GM18505 (cell line): ENCODE measurements around the gene ZNF106.

ENCODE experiments used
- ATAC-seq: cut with Tn5 transposase; IDR thresholded peaks from one replicate; pipeline ENCODE4 v1.9.1; 2021; ENCODE audit not compliant: unreplicated experiment
- POLR2A ChIP-seq: IDR thresholded peaks from 4 replicates; pipeline ENCODE4 v1.6.1; 2011; ENCODE audit warnings: borderline replicate concordance; ENCODE audit not compliant: insufficient read depth, insufficient read length; ENCODE audit errors: extremely low read depth

Gene ZNF106

DNA sequence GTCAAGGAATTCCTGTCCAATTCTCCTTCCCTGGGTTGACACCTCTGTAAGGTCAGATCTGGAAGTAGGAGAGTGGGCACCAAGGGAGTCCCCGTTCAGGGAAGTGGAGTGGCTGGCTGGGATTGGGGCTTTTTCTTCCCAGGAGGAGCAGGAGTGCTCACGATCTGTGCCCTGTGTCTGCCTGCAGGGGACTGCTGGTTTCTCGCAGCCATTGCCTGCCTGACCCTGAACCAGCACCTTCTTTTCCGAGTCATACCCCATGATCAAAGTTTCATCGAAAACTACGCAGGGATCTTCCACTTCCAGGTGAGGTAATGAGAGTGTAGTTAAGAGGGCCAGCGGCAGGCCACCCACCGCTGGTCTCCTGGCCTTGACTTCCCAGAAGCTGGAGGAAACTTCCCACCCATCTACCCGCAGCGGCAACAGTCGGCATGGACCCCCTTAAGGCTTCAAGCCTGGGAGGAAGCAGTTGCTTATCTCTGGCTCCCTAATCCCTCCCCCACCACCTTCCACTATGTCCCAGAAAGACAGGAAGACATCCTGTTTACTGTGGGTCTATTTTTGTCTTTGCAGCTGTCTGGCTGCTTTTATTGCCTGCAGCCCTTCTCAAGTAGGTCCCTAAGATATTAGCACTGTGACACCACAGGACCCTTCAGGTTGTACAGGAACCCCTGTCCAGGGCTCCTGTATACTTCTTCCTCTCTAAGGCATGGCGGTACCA, 104.8 kb downstream of the ZNF106 start:
- ATAC-seq = no peak

DNA sequence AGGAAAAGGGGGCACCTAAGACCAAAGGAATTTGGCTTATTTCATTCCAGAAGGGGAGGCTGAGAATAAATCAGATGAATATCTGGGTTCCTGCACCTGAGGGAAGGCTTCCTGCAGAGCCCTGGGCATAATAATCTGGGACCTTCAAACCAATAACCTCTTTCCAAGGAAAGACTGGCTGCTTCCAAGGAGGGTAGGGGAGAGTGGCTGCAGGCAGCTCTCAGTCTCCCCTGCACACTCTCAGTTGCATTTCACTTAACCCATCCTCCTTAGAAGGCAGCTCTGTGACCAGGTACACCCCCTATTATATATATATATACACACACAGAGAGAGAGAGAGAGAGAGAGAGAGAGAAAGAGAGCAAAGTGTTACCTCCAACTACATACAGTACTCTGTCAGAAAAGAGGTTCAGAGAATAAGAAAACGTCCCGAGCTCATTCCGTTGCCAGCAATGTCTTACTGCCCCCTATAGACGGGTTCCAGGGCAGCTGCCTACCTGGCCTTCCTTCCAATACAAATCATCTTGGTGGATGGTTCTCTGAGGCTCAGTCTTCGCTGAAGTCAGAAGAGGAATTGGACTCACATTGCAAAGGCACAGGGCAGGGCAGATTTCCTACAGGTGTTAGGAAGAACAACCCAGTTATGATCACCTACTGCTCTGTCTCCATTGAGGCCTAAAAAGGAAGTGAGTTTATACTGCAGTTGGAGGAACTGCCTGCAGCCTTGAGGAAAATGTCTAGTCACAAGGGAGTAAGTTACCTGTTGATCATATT, 105.5 kb downstream of the ZNF106 start:
- TF ChIP-seq POLR2A = no peak
- ATAC-seq = no peak

More for the DNA sequence above, 104.8 kb downstream of the ZNF106 start:
- no peak for TF ChIP-seq POLR2A

DNA sequence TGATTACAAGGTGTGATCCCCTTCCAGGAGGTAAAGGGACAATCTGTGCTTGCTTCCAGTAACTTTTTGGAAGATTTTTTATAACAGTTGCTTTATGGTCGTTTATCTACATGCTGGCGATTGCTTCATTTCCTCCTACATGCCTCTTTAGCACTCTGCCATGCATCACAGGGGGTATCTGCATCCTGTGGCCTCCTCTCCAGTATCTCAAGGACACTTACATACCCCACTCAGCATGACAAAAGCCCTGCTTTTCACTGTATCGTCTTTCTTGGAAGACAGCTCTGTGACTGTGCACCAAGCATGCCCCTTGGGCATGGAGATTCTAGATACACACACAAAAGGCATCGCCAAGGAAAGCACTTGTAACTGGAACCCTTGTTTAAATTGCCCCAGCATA, 106.3 kb downstream of the ZNF106 start:
- TF ChIP-seq POLR2A = no peak
- ATAC-seq = no peak

DNA sequence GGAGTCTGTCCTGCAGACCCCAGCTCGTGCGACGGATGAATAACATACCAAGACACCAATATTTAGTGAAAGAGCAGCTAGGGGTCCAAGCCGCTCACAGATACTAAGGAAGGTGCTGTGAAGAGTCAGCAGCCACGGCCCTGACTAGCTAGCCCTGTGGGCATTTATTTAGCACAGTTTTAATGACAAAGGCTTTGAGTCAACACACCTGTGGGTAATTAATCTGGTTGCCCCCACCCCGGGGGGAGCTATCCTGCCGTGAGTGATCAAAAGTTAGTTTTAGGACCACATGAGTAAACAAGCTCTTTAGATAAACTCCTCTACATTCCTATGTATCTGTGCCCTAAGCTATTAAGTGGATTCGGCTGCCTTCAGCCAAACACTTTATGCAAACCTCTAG, 112.9 kb downstream of the ZNF106 start:
- no peak for ATAC-seq
- no peak for TF ChIP-seq POLR2A

DNA sequence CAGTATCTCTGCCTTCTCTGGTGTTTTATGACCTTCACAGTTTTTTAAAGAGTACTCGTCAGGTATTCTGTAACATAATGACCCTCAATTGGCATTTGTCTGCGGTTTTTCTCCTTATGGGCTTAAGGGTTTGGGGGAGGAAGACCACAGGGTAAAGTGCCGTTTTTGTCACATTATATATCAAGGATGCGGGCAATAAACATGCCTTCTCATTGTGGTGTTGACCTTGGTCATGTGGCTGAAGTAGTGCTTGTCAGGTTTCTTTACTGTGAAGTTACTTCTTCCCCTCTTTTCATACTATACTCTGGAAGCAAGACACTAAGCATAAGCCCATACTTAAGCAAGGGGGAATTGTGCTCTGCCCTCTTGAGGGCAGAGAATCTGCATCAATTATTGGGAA, 115.0 kb downstream of the ZNF106 start:
- TF ChIP-seq POLR2A = no peak
- no peak for ATAC-seq

DNA sequence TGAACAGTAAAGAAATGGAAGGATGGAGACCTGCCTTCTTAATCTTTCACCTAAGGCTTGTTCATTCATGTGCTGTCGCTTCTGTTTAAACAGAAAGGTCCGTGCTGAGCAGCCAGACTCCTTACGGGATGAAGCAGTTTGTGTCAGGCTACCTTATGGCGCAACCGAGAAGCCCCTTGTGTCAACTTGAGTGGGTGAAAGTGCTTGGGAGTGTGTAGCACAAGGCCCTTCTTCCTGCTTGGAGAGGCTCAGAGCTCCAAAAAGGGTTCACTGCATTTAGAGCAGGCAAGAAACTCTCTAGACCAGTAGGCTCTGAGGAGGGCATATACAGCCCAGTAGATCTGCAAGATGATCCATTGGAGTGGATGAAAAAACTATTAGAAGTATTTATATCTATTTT, 115.7 kb downstream of the ZNF106 start:
- no peak for TF ChIP-seq POLR2A
- ATAC-seq = no peak

DNA sequence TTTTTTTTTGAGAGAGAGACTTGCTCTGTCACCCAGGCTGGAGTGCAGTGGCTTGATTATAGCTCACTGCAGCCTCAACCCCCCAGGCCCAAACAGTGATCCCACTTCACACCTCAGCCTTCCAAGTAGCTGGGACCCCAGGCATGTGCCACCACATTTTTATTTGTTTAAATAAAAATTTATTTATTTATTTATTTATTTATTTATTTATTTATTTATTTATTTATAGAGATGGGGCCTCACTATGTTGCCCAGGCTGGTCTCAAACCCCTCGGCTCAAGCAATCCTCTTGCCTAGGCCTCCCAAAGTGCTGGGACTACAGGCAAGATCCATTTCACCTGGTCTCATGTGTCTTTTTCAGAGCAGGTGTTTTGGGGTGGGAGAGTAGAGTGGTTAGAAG, 116.1 kb downstream of the ZNF106 start:
- TF ChIP-seq POLR2A = no peak
- ATAC-seq = no peak

DNA sequence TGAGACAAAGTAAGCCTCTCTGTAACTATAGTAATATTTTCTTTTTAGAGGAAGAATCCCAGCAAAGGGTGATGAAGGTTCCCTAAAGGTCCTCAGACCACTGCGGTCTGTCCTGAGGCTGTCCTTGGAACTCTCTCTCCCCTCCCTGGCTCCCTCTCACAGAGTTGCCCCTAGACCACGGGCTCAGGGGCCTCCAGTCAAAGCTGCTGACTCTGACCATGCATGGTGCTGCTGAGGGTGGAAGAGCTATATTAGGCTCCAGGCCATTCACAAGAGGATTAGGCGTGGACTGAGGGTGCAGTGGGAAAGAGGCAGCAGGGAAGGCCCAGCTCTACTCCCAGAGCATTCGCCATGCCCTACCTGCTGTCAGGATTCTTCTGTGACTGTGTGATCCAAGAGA, 117.0 kb downstream of the ZNF106 start:
- ATAC-seq = no peak

DNA sequence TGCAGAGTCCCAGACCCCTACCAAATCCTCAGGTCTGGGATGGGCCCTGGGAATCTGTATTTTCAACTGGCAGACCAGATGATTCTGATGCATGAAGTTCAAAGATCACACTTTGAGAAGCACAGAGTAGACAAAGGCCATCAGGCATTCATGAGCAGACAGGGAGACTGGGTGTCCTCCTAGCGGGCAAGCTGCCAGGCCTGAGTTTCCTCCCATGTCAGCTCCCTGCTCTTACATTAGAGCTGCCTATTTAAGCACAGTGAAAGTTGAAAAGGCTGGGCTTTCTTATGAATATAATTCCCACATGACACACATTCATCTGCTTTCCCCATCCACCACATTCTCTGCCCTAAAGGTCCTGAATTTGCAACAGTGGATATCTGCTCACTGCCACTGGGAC, 117.7 kb downstream of the ZNF106 start:
- TF ChIP-seq POLR2A = no peak
- ATAC-seq = no peak

More for the DNA sequence above, 117.0 kb downstream of the ZNF106 start:
- no peak for TF ChIP-seq POLR2A

DNA sequence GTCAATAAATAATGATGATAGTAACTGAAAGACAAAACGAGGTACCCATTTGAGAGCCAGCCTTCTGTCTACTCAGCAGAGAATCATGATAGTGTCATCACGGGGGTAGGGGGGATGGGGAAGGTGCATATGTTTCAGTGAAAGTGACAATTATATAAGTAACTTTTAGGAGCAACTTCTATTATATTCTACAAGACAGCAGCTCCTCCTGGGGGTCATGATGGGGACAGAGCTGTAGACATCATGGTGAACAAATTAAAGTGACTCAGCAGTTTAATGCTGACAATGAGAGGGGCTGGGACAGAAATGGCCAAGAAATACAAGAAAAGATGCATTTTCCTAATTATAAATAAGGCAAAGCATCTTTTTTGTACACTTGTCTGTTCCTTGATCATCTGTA, 119.8 kb downstream of the ZNF106 start:
- no peak for ATAC-seq
- no peak for TF ChIP-seq POLR2A

DNA sequence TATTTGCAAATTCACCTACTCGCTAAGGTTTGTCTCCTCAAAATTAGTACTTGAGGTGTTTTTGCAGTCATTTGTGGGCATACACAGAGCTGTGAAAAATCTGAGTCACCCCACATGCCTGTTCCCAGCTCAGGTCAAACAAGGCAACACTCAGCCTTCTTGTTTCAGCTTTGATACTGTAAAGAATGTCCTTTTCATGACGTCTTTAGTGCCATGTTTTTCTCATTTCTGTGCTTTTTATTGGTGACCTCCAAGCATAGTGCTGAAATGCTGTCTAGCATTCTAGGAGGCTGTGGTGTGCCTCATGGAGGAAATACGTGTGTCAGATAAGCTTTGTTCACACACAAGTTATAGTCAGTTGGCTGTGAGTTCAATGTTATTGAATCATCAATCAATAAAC, 122.8 kb downstream of the ZNF106 start:
- no peak for ATAC-seq
- no peak for TF ChIP-seq POLR2A

DNA sequence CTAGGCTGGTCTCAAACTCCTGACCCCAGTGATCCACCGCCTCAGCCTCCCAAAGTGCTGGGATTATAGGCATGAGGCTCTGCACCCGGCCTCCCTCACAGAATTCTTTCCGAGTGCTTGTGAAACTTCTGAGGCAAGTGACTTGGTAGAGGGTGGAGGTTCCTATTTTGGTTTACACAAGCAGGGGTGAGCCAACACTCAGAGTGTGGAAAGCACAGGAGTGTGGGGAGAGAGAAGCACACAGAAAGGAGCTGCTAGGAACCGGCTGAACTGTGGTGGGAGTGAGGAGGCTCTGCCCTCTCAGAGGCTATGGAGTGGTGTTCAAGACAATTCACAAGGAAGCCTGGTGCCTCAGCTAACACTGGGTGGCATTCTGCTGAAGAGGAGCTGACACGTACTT, 123.9 kb downstream of the ZNF106 start:
- TF ChIP-seq POLR2A = no peak
- no peak for ATAC-seq

DNA sequence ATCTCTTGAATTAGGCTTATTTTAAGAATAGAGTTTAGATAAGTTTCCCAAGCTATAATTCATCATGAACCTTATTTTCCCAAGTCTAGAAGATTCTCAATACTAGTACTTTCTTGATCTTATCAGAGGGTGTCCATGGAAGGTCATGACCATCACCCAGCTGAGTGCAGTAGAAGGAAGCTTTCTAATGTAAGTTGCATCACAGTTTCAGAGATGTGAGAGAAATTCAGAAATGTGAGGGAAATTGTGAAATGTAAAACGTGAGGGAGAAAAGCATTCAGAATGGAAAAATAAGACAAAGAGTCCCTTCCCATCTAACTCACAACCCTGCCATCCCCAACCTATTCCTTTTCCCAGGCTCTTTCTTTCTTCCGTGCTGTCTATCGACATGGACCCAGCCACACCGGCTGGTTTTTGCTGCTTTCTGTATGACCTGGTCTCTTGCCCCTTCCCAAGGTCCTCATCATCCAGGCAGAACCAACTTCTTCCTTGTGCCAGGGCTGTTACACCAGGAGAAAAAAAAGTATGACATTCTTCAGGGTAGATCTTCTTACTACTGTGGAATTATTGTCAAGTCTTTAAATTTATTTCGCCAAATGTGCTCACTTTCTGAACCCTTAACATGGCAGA, 124.9 kb downstream of the ZNF106 start:
- no peak for ATAC-seq
- TF ChIP-seq POLR2A = no peak

DNA sequence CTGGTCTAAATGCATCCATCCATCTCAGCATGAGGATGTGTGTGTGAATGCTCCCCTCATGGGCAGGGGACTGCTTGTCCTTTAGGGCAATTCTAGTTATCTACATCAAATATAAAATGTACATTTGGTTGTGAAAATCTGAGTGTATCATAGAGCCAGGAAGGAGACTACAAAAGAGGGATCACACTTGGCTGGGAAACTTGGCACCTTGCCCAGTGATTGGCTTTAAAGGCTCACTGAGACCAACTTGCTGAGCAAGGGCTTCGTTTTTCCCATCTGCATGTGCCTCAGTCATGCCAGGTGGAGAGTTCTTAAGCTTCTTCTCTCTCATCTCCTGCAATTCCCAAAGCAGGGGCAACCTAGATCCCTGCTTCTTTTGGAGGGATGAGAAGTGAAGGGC, 126.4 kb downstream of the ZNF106 start:
- ATAC-seq = no peak
- TF ChIP-seq POLR2A = no peak
